Stimulated activated CD4-positive, alpha-beta T cell treated with anti-CD3 and anti-CD28 coated beads, Interleukin-12 subunit alpha, Interleukin-12 subunit beta, amount 100 ng/mL, for 48 hours (primary cell): Measurements from ENCODE around the gene SYPL1.

Source experiments
- DNase-seq, 3 donors: peaks; one replicate each; pipeline ENCODE4 v3.0.0-alpha.2; 2020; ENCODE audit warnings: low read depth in 2 of 3, low spot score in 1 of 3

SYPL1 gene

DNA sequence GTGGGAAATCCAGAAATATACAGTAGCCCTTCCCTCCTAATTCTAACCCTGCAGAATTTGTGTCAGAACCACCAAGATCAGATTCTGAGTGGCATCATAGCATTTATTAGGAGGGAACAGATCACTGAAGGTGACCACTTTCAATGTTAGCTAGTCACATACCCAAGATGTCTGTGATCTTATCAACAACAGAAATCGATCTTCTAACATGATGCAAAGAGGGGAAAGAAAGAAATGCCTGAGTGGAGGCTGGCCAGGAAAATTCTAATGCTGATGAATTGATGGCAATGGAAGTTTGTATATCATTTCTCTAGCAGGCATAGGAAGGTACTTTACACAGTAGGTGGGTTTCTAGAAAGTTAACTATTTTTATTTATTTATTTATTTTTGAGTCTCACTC, 10.6 kb upstream of the SYPL1 start:
- no peak for DNase-seq

DNA sequence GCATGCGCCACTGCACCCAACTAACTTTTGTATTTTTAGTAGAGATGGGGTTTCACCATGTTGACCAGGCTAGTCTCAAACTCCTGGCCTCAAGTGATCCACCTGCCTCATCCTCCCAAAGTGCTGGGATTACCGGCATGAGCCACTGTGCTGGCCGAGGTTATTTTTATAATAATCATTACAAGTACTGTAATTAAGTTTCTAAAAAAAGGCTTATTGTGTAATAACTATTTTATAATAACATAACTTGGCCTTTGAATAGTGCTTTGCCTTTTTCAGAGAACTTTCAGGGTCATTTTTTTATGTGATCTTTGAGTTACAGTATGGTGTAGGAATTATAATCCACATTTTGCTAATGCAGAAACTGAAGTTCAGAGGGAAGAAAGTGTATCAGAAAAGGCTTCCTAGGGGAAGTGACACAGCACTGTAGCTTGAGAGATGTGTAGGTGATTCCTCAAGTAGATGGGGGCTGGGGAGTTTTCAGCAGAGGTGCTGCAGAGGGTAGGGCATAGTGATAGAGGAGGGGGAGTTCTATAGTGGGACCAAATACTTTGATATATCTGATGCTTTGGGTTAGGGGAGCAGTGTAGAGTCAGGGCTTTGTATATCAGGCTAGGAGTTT, 9.2 kb upstream of the SYPL1 start:
- no peak for DNase-seq

DNA sequence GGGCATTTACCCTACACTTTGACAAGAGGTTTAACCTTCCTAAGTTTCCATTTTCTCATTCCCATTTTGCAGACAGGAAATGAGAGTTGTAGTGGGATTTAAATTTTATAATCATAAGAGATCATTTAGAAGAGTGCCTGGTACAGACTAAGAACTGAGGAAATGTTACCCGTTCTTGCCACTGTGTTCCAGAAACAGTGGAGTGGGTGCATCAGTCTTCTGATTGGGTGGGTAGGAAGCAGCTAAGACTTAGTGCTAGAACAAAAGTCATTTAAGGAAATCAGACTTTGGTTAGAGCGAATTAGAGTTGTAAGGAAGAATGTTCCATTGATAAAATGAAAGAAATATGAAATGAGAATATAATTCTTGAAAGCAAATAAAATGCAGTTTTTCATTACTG, 8.4 kb upstream of the SYPL1 start:
- DNase-seq, result no peak

DNA sequence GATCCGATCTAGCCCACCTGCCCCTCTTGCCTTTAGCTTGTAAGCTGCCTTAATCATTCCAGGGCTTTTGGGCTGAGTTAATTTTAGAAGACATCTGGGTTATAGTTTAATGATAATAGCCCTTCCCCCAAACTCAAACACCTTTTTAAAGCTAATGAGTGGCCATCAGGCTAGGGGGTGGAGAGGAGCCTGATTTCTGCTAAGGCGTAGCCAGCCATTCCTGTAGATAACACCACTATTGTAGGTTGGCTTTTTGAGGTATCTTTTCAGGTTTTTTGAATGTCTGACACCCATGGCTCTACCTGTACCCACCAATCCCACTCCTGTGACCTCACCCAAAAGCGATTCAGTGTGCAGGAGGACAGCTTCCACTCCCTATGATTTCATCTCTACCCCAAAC, 7.6 kb upstream of the SYPL1 start:
- DNase-seq, result no peak

DNA sequence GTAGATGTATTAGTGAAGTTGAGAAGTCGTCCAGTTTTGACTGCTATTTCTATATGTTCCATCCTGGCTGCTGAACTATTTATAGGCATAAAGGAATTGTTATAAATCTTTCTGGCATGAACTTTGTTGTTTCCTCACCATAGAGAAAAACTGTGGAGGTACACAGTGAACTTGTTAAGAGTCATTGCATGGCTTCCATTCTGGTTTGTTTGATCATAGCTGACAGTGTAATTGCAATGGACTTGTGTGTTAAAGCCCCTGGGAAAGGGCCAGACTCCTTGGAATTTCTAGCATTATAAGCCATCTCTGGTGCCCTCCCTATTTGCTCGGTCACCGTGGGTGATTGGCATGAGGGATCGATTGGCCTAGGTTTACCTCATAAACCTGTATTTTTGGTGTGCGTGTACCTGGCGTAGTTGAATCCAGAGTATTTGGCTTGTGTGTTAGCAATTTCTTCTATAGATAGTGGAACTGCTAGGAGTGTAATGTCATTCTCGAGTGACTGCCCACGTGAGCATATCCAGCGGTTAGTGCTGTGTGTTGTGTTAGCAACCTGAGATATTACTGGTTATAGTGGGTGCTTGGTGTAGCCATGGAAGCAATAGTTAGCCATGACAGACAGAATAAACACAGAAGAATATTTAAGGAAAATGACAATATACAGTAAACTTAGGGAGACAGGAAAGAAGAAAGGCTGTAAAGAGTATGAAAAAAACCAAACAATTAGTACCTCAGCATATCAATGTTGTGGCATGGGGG, 5.9 kb upstream of the SYPL1 start:
- DNase-seq, result no peak

DNA sequence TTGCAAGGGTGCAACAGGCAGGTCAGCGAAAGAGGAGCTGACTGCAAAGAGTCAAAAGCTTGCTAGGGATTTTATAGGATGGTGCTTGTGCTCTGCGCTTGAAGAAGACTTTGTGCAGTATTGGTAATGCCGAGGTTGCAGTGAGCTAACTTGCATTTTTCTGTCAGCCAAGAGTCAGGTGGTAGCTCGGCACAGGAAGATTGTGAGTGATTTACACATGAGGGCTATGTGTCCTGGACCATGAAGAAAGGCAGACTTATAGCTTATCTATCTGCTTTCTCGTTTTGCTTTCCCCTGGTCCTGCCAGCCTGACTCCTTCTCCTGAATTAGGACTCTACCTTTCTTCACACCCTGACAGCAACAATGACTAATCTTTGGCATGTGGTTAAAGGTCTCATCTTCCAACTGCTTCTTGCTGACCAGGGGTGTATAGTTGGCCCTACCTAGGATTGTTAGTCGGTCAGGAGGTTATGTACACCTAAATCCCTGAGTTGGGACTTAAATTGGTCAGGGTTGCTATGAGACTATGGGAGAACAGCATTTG, 4.1 kb upstream of the SYPL1 start:
- DNase-seq, result no peak

DNA sequence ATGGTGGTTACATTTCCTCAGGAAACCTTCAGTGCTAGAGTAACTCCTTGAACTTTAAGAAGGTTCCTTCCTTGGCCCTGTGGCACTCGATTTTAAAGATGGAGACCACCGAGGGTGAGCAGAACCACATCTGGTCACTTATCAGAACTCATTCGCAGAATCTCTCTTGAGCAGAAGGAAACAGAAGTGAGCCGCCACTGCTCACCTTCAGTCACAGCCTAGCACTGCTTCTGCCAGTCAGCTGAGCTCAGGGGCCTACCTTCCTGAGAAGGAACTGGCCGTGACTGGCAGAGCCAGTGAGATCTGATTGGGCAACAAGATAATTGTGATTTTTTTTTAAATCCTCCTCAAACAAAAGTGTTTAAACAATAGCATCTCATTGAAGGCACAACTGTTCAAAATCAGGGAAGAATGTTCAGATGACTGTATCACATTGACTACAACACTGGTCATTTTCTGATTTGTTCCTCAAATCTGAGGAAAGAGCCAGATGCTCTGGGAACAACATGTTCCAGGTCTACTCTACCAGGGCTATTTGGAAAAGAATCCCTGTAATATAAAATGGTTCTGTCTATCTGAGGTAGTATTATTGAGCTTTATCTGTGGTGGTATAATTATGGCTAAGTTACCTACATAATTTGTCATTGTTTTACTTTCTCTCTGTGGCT, 2.7 kb upstream of the SYPL1 start:
- DNase-seq, result peak in 1 of 3 donors; percentile 5

DNA sequence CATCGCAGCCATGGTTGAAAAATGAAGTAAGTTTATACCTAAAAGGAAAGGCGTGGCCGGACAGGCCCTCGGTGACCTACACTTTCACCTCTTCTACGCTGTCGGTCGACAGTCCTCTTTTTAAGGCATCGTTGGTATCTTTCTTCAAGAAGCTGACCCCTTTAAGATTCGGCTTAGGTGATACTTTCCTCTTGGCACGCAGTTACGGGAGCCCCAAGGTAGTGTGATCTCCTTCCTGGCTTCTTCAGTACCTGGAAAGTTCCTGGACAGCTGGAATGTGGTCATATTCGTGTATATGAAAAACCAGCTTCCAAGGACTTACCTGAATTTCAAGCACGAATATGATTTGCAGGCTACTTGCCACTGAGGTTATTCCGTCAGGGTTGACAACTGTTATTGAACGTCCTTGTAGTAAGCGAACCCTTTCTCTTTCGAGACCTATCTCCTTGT, 885 bp upstream of the SYPL1 start:
- no peak for DNase-seq

DNA sequence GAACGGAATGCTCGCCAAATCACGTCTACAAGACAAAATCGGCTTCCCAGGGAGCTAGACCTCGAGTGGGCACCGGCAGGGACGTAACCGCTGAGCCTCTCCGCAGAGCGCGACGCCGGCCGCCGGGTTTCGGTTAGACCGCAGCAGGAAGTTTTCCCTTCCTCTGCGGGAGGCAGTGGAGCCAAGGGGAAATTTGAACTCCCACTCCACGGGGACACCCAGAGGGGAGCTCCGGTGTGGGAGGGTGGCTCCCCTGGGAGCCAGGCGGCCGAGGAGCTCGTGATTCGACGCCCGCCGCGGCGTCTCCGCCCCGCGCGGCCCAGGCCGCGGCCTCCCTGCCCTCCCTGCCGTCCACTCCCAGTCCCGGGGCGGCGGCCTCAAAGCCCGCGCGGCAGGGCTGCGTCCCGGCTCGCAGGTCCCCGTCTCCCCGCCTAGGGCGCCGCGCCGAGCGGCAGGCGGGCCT, 426 bp downstream of the SYPL1 start:
- peak; percentile 20 to 44 (median 20) for DNase-seq

DNA sequence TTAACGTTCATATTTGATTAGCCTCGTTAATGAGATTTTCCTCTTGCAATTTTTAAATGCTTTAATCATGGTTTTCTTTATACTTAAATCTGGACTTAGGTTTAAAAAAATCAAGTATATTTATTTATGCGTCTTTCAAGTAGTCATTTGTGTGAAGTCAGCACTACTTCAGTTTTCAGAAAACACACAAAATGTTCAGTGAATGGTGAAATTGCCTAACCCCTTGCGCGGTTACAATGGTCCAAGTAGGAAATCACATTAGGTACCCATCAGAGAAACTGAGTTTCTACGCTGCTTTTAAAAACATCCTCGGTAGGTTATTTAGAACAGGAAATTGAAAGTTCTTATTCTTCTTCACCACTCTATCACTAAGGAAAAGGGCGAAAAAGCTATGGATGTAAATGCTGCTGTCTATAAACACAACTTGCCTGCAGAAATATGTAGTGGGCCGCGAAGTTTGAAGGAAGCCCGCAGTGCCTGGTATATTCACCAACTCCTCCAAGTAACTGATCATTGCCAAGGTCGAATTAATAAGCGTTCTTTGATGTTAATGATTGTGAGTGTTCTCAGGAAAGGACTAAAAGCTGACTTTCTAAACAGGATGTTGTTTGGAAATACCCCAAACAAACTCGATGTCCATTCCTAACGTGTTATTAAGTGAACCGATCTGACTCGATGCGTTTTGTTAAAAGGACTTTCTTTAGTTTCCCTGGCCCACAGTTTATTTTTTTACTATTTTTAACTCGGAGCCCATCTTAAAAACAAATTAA, 1.0 kb downstream of the SYPL1 start:
- DNase-seq, result no peak

DNA sequence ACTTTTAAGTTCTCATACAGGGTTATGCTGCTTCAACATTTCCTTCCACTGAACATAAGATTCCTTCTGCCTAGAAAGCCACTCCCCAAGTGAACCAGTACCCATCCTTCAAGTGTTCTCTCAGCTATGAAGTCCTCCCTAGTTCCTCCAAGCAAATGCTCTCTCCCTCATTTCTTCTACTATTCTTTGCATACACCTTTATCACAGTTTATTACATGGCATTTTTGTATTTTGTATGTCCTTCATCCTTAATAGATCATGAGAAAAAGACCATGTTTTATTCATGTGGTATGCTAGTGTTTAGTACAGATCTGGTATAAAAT, 1.9 kb downstream of the SYPL1 start:
- DNase-seq, result no peak

DNA sequence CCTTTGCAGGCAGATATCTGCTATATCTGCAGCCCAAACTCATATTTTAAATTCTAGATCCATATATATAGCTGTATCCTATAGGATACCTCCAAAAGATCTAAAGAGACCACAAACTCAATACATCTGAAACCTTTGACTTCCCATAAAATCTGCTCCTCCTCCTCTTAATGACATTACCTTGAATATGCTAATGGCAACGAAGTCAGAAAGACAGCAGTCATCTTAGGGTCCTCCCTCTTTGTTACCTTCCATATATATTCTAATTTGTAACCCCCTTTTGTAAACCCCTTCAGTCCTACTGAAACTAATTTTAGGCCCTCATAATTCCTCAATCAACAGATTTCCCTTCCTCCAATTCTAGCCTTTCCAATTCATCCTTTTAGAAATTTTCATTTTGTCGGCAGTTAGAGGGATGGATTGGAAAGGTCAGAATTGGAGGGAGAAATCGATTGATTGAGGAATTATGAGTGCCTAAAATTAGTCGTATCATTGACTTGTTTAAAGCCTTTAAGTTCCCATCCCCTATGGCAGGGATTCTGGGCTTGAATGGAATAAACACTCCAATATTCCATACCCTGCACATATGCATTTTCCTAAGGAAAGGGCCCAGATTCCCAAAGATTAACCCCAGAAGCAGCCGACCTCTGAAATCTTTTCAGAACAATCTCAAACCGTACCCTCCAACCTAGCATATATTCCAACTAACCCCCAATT, 2.4 kb downstream of the SYPL1 start:
- no peak for DNase-seq

DNA sequence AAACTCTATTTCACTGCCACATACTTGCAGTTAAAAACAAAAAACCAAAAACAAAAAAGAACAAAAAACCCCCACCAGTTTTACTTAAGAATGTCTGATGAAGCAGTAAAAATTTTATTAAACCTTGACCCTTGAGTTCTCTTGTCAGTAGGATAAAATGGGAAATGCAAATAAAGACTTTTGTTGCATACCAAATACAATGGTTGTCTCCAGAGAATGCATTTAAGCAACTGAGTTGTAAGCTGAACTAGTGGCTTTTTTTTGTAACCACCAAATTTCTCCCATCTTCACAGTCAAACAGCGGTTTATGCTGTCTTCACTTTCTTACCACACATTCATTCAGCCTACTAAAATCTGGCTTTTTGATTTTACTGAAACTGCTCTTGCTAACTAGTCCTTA, 3.1 kb downstream of the SYPL1 start:
- no peak for DNase-seq

DNA sequence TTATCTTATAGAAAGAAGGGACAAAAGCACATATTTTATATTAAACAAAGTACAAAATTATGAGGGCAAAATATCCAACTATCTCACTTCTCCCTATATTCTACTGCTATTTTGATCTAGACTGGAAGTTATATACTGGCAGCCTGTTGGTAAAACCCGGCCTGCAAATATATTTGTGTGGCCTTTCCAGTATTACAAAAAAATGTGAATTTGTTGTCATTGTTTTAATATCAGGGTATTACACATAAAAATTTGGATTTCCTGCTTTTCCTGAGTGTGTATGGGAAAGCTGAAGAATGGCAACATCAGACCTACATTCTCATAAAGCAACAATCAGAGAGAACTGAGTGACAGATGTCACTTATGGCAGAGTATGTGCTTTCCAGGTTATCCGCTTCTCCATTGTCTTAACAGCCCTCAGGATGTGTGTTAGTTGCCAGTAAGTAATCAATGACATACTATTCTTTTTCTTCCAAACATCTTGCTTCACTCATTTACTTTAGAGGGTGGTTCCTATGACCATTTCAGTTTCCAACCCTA, 7.3 kb downstream of the SYPL1 start:
- no peak for DNase-seq

DNA sequence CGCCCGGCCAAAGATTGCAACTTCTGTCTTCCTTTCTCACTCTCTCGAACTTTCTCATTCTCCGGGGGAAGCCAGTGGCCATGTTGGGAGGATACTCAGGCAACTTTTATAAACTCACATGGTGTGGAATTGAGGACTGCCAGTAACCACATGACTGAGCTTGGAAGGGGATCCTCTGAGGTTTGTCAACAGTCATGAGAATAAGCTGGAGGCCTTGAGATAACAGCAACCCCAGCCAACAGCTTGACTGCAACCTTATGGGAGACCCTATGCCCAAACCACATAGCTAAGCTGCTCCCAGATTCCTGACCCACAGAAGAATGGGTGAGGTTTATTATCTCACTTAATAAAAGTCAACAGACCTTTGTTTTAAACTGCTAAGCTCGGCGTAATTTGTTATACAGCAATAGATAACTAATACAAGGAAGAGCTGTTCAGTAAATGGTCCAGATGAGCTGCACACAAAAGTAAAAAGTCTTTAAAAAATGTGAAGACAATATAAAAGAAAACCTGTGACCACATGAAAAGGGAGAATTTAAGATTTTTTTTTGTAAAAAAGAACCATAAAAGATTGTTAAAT, 9.6 kb downstream of the SYPL1 start:
- no peak for DNase-seq

DNA sequence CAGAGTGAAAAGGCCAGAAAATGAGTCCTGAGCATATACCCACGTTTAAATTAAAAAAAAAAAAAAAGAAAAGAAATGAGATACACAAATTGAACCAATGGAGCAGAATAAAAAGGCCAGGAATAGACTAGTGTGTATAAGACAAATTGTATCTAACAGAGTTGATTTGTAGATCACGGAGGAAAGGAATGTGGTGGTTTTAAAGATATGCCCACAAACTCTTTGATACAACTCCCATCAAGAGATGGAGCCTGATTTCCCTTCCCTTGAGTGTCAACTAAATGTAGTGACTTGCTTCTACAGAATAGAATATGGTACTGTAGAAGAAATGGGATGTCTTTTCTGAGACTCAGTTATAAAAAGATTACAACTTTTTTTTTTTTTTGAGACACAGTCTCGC, 10.4 kb downstream of the SYPL1 start:
- DNase-seq, result no peak

DNA sequence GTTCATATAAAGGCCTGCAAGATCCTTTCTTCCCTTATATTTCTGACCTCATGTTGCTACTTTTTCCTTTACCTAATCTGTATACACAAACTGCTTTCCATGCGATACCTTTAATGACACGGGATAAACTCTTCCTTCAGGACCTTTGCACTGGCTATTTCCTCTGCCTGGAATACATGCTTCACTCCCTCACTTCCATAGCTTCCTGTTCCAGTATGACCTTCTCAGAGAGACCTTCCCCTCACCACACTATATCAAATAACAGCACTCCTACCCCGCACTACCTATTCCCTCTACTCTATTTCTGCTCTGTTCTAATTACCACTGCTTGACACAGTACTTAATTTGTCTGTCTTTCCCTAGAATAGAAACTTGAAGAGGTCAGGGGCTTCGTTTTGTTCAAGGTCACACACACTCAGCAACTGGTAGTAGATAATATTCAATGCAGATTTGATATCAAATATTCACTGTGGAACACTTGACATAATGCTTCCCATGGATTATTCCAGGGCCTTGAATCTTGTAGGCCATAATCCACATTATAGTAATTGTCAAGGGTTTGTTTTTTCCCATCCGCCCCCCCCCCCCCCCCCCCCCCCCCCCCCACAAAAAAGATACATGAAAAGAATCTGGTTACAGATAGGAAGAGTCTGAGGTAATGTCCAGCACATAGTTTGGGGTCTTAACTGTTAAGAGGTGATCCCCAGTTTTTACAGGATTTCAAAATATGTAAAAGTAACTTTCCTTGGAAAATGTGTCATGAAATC, 11.1 kb downstream of the SYPL1 start:
- no peak for DNase-seq

DNA sequence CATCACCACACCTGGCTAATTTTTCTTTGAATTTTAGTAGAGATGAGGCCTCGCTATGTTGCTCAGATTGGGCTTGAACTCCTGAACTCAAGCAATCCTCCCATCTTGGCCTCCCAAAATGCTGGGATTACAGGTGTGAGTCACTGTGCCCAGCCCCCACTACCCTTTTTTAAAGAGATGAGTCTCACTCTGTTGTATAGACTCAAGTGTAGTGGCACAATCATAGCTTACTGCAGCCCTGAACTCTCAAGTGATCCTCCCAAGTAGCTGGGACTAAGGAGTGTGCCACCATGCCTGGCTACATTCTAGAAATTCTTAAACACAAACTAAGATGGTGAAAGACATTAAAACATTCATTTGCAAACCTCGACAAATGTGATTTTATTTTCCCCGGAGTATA, 12.6 kb downstream of the SYPL1 start:
- no peak for DNase-seq

DNA sequence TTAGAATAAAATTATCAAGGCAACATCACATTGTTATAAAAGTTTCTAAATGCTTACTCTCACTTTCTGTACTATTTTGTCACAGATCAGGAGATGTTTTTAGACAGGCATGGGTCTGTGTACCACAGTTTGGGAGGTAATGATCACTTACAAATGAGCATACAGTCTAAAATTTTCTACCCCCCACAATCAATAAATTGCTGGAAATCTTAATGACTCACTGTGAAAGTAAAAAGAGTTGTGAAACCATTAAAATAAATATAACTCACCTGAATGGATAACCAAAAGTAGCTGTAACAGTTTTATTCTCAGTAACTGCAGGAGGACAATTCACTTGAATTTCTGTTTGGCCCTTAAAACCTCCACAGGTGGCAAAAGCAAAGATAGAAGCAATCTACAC, 13.2 kb downstream of the SYPL1 start:
- no peak for DNase-seq
